ENCODE data around the gene PATJ. TPM values are rescaled to one million over a fixed set of nuclear protein-coding genes. Genes with fewer than 3 reads are reported as not detected.

The PATJ gene
- total and polyA plus RNA-seq, 2 experiments from 2014 or later: 10.8 to 18.7 TPM

DNA sequence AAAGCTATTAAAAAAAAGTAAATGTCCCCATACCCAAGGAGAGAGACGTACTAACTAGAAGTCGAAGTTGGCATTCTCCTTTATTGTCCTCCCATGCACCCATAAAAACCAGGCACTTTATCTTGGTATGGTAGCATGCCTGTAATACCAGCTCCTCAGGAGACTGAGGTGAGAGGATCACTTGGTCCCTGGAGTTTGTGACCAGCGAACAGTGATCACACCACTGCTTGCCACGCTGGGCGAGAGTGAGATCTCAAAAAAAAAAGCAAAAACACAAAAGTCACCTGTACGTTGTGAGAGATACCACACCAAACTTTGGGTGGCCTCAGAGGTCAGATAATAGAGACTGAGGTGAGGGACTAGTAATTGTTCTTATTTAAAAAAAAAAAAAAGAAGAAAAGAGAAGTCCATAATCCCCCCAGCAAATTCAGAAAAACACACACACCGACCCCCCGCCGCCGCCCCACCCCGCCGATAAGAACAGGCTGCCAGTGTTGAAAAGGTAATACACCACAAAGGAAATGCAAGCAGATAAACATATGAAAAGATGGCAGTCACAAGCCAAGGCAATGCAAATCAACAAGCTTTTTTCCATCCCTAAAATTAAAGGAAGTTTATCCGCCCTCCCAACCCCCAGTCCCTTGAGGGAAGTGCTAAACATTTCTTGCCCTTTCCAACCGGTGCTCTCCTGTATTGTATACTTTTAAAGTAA is 455.9 kb downstream of the PATJ start:
- Histone ChIP-seq H3K9me3 (ENCODE audit: low read depth) (no peaks in the 10 kb centered on the region), H3K4me3 (no peak overlapping the region), H3K27me3 (peaks cover 25% of the 10 kb centered on the region), H3K36me3 (no peaks in the 10 kb centered on the region), H3K4me1 (ENCODE audit: low read depth) (peaks cover 7% of the 10 kb centered on the region), H3K27ac (no peak overlapping the region)
- no peak for DNase-seq (ENCODE audit: low read depth in 1 of 2, low spot score in 1 of 2)
- TF ChIP-seq, protein P1, sequence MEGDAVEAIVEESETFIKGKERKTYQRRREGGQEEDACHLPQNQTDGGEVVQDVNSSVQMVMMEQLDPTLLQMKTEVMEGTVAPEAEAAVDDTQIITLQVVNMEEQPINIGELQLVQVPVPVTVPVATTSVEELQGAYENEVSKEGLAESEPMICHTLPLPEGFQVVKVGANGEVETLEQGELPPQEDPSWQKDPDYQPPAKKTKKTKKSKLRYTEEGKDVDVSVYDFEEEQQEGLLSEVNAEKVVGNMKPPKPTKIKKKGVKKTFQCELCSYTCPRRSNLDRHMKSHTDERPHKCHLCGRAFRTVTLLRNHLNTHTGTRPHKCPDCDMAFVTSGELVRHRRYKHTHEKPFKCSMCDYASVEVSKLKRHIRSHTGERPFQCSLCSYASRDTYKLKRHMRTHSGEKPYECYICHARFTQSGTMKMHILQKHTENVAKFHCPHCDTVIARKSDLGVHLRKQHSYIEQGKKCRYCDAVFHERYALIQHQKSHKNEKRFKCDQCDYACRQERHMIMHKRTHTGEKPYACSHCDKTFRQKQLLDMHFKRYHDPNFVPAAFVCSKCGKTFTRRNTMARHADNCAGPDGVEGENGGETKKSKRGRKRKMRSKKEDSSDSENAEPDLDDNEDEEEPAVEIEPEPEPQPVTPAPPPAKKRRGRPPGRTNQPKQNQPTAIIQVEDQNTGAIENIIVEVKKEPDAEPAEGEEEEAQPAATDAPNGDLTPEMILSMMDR (IDR thresholded peaks at IDR 0.05; ENCODE audit: low read depth, low read length): no peak

GRCh38 chr1:62198781-62199125 is 456.5 kb downstream of the PATJ start:
- TF ChIP-seq, protein P1 (IDR thresholded peaks at IDR 0.05; ENCODE audit: low read depth, low read length): no peak
- Histone ChIP-seq H3K4me3 (no peak overlapping the region), H3K36me3 (no peaks in the 10 kb centered on the region), H3K4me1 (ENCODE audit: low read depth) (peaks cover 7% of the 10 kb centered on the region), H3K9me3 (ENCODE audit: low read depth) (no peaks in the 10 kb centered on the region), H3K27ac (no peak overlapping the region), H3K27me3 (peaks cover 25% of the 10 kb centered on the region)
- DNase-seq (ENCODE audit: low read depth in 1 of 2, low spot score in 1 of 2): peak; percentile 51 to 54

- H3K27ac ChIP-seq: no peak overlapping the region
- no peaks in the 10 kb centered on the region for H3K36me3 ChIP-seq
- TF ChIP-seq, protein P1 (IDR thresholded peaks at IDR 0.05; ENCODE audit: low read depth, low read length): no peak
- H3K9me3 ChIP-seq (ENCODE audit: low read depth): no peaks in the 10 kb centered on the region
- H3K4me1 ChIP-seq (ENCODE audit: low read depth): no peaks in the 10 kb centered on the region
- H3K4me3 ChIP-seq: no peak overlapping the region
- H3K27me3 ChIP-seq: no peaks in the 10 kb centered on the region
- no peak for DNase-seq (ENCODE audit: low read depth in 1 of 2, low spot score in 1 of 2)
Observed at GRCh38 chr1:62207187-62207586, 464.9 kb downstream of the PATJ start.

DNA sequence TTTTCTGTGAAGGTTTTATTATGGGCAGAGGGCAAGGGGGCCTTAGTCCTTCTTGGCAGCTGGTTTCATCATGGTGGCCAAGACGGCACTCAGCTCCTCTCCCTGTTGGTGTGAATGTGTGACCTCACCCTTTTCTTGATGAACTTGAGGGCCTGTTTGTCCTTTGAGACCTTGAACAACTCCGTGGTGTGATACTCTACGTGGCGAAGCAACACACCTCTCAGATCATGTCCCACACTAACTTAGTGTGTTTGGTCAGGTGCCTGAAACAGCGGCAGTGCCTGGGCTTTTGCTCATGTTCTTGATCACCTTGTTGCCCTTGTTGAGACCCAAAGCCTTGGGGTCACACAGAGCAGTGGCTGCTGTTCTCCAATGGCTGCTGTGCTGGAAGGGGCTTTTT is 465.8 kb downstream of the PATJ start:
- Histone ChIP-seq H3K27ac (no peak overlapping the region), H3K4me1 (ENCODE audit: low read depth) (no peaks in the 10 kb centered on the region), H3K4me3 (no peak overlapping the region), H3K36me3 (no peaks in the 10 kb centered on the region), H3K9me3 (ENCODE audit: low read depth) (no peaks in the 10 kb centered on the region), H3K27me3 (no peaks in the 10 kb centered on the region)
- no peak for DNase-seq (ENCODE audit: low read depth in 1 of 2, low spot score in 1 of 2)
- TF ChIP-seq, protein P1 (IDR thresholded peaks at IDR 0.05; ENCODE audit: low read depth, low read length): no peak

DNA sequence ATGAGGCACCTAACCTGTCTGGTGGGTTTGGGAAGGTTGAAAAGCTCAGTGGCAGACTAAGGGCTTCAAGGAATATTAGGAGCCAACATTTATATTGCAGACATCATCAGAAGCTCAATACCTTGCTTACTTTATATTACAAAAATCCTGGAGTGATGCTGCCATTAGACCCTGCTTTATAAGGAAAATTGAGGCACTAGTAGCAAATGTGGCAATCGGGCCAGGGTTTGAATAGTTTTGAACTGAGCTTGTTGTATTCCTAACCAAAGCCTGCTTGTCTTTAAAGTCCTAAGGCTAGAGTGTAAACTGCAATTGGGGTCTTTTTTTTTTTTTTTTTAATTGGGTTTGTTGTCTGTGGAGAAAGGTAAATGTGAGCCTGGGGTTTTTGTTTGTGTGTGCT is 466.7 kb downstream of the PATJ start:
- TF ChIP-seq, protein P1 (IDR thresholded peaks at IDR 0.05; ENCODE audit: low read depth, low read length): no peak
- H3K4me3 ChIP-seq: no peak overlapping the region
- H3K27me3 ChIP-seq: no peaks in the 10 kb centered on the region
- no peak overlapping the region for H3K27ac ChIP-seq
- no peak for DNase-seq (ENCODE audit: low read depth in 1 of 2, low spot score in 1 of 2)
- H3K36me3 ChIP-seq: no peaks in the 10 kb centered on the region
- H3K9me3 ChIP-seq (ENCODE audit: low read depth): no peaks in the 10 kb centered on the region
- no peaks in the 10 kb centered on the region for H3K4me1 ChIP-seq (ENCODE audit: low read depth)
